ENCODE data around the gene CTDSP1.

The CTDSP1 gene

GRCh38 chr2:218367415-218368149 lies 32.1 kb upstream of the CTDSP1 start:
- H3K79me2 ChIP-seq (ENCODE audit: low read length): no peaks in the 10 kb centered on the region
- DNase-seq: peak; percentile 66
- H3K27me3 ChIP-seq (replicated peaks; ENCODE audit: insufficient read depth, low read length): no peaks in the 10 kb centered on the region
- peak overlapping the region; percentile 96 for H2AFZ ChIP-seq (ENCODE audit: low read length)
- H3K4me1 ChIP-seq (ENCODE audit: low read length): no peaks in the 10 kb centered on the region
- no peaks in the 10 kb centered on the region for H3K36me3 ChIP-seq (replicated peaks; ENCODE audit: insufficient read depth, low read length)
- H3K9me3 ChIP-seq (replicated peaks; ENCODE audit: insufficient read depth, low read length): no peaks in the 10 kb centered on the region
- TF ChIP-seq EZH2 (optimal IDR thresholded peaks at IDR 0.05; ENCODE audit: low read depth, low read length): no peak
- TF ChIP-seq EZH2phosphoT487 (IDR thresholded peaks at IDR 0.05; ENCODE audit: low read length): no peak
- TF ChIP-seq, protein P1, sequence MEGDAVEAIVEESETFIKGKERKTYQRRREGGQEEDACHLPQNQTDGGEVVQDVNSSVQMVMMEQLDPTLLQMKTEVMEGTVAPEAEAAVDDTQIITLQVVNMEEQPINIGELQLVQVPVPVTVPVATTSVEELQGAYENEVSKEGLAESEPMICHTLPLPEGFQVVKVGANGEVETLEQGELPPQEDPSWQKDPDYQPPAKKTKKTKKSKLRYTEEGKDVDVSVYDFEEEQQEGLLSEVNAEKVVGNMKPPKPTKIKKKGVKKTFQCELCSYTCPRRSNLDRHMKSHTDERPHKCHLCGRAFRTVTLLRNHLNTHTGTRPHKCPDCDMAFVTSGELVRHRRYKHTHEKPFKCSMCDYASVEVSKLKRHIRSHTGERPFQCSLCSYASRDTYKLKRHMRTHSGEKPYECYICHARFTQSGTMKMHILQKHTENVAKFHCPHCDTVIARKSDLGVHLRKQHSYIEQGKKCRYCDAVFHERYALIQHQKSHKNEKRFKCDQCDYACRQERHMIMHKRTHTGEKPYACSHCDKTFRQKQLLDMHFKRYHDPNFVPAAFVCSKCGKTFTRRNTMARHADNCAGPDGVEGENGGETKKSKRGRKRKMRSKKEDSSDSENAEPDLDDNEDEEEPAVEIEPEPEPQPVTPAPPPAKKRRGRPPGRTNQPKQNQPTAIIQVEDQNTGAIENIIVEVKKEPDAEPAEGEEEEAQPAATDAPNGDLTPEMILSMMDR (IDR thresholded peaks at IDR 0.05; ENCODE audit: low read length): no peak; the same call in 1 of the 2 replicates
- no peak overlapping the region for H3K27ac ChIP-seq (ENCODE audit: low read length)
- H4K20me1 ChIP-seq (ENCODE audit: insufficient read depth, low read length): no peaks in the 10 kb centered on the region
- peaks cover 4% of the 10 kb centered on the region; the same call in 1 of the 2 replicates for H3F3A ChIP-seq (ENCODE audit: insufficient read depth, low read length)
- H3K9me2 ChIP-seq (replicated peaks; ENCODE audit: insufficient read depth, low read length): no peaks in the 10 kb centered on the region
- H3K4me3 ChIP-seq (ENCODE audit: low read length): peak overlapping the region; percentile 64
- H3K4me2 ChIP-seq (ENCODE audit: low read depth, low read length): peak overlapping the region; percentile 88
- peak overlapping the region; percentile 54; the same call in 1 of the 2 replicates for H3K9ac ChIP-seq (ENCODE audit: low read length)

DNA sequence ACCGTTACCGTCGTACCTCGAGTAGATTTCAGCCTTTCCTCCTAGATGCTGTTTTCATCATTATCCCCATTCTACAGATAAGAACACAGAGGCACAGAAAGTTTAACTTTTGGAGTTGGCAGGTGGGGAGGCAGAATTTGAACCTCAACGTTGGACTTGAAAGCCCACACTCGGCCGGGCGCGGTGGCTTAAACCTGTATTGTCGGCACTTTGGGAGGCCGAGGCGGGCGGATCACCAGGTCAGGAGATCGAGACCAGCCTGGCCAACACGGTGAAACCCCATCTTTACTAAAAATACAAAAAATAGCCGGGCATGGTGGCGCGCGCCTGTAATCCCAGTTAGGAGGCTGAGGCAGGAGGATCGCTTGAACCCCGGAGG lies 31.5 kb upstream of the CTDSP1 start:
- Histone ChIP-seq H3K36me3 (replicated peaks; ENCODE audit: insufficient read depth, low read length) (no peaks in the 10 kb centered on the region), H3K27me3 (replicated peaks; ENCODE audit: insufficient read depth, low read length) (no peaks in the 10 kb centered on the region), H4K20me1 (ENCODE audit: insufficient read depth, low read length) (no peaks in the 10 kb centered on the region), H3K9me3 (replicated peaks; ENCODE audit: insufficient read depth, low read length) (no peaks in the 10 kb centered on the region), H3K4me1 (ENCODE audit: low read length) (no peaks in the 10 kb centered on the region), H3K4me2 (ENCODE audit: low read depth, low read length) (peak overlapping the region; percentile 88), H3K27ac (ENCODE audit: low read length) (no peak overlapping the region), H2AFZ (ENCODE audit: low read length) (peak overlapping the region; percentile 96), H3F3A (ENCODE audit: insufficient read depth, low read length) (peaks cover 4% of the 10 kb centered on the region; the same call in 1 of the 2 replicates), H3K4me3 (ENCODE audit: low read length) (peak overlapping the region; percentile 64), H3K79me2 (ENCODE audit: low read length) (no peaks in the 10 kb centered on the region), H3K9me2 (replicated peaks; ENCODE audit: insufficient read depth, low read length) (no peaks in the 10 kb centered on the region), H3K9ac (ENCODE audit: low read length) (peak overlapping the region; percentile 54; the same call in 1 of the 2 replicates)
- TF ChIP-seq EZH2phosphoT487 (IDR thresholded peaks at IDR 0.05; ENCODE audit: low read length): no peak
- TF ChIP-seq EZH2 (optimal IDR thresholded peaks at IDR 0.05; ENCODE audit: low read depth, low read length): no peak
- TF ChIP-seq, protein P1 (IDR thresholded peaks at IDR 0.05; ENCODE audit: low read length): no peak
- DNase-seq: no peak

- DNase-seq: no peak
- H2AFZ ChIP-seq (ENCODE audit: low read length): no peak overlapping the region
- no peak overlapping the region for H3K27ac ChIP-seq (ENCODE audit: low read length)
These were observed 31.0 kb upstream of the CTDSP1 start for GRCh38 chr2:218368621-218369153.

More at GRCh38 chr2:218368621-218369153, 31.0 kb upstream of the CTDSP1 start:
- peaks cover 4% of the 10 kb centered on the region; the same call in 1 of the 2 replicates for H3F3A ChIP-seq (ENCODE audit: insufficient read depth, low read length)
- H3K4me3 ChIP-seq (ENCODE audit: low read length): no peak overlapping the region
- no peaks in the 10 kb centered on the region for H4K20me1 ChIP-seq (ENCODE audit: insufficient read depth, low read length)
- H3K79me2 ChIP-seq (ENCODE audit: low read length): no peaks in the 10 kb centered on the region
- H3K9me2 ChIP-seq (replicated peaks; ENCODE audit: insufficient read depth, low read length): no peaks in the 10 kb centered on the region
- TF ChIP-seq EZH2phosphoT487 (IDR thresholded peaks at IDR 0.05; ENCODE audit: low read length) (no peak), EZH2 (optimal IDR thresholded peaks at IDR 0.05; ENCODE audit: low read depth, low read length) (no peak)
- TF ChIP-seq, protein P1 (IDR thresholded peaks at IDR 0.05; ENCODE audit: low read length): no peak
- no peaks in the 10 kb centered on the region for H3K9me3 ChIP-seq (replicated peaks; ENCODE audit: insufficient read depth, low read length)
- H3K27me3 ChIP-seq (replicated peaks; ENCODE audit: insufficient read depth, low read length): no peaks in the 10 kb centered on the region
- no peaks in the 10 kb centered on the region for H3K4me1 ChIP-seq (ENCODE audit: low read length)
- H3K4me2 ChIP-seq (ENCODE audit: low read depth, low read length): no peak overlapping the region
- H3K9ac ChIP-seq (ENCODE audit: low read length): no peak overlapping the region
- no peaks in the 10 kb centered on the region for H3K36me3 ChIP-seq (replicated peaks; ENCODE audit: insufficient read depth, low read length)
